ENCODE results near the gene DHX34. TPM values are rescaled to one million over a fixed set of nuclear protein-coding genes. Genes with fewer than 3 reads are reported as not detected.

Gene DHX34
- total and polyA plus RNA-seq, 7 donors = 7.5 to 30.6 (median 10.0) TPM

- peaks cover 8% of the 10 kb centered on the region for H3K4me1 ChIP-seq
These were observed 27.6 kb downstream of the DHX34 start for GRCh38 chr19:47376589-47377144.

DNA sequence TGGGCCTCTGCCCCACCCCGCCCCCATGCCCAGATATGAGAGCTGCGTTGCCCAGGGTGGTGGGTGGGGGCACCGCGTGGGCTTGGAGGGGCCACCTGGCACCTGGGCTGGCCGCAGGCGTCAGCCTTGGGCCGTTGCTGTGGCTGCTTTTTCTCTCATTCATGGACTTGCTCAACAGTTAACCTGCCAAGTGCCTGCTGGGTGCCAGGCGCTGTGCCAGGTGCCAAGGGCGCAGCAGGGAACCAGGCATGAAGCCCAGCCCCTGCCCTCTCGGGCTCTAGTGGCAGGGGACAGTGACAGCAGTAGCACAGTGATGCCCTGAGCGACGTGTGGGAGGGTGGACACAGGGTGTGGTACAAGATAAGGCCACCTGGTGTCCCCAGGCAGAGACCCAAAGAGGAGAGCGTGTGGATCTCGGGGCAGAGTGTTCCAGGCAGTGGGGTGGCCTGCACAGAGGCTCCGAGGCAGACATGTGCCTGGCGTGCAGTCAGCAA lies 28.1 kb downstream of the DHX34 start:
- Histone ChIP-seq H3K27me3 (ENCODE audit: insufficient read depth in 3 of 3, low read length in 2 of 3) (no peaks in the 10 kb centered on the region), H3K4me3 (no peak overlapping the region), H3K27ac (no peak overlapping the region), H3K9me3 (no peaks in the 10 kb centered on the region), H3K4me1 (peaks cover 8% of the 10 kb centered on the region), H3K36me3 (ENCODE audit: insufficient read depth in 1 of 2, low read depth in 1 of 2) (peaks cover 17 to 85% of the 10 kb centered on the region in 2 donors)
- DNase-seq = peak in 1 of 2 donors; percentile 38
- ATAC-seq = peak; percentile 40 to 58 (median 56)
- intact Hi-C loops (cut with DNase I) = no loop called here
- TF ChIP-seq, protein P1, sequence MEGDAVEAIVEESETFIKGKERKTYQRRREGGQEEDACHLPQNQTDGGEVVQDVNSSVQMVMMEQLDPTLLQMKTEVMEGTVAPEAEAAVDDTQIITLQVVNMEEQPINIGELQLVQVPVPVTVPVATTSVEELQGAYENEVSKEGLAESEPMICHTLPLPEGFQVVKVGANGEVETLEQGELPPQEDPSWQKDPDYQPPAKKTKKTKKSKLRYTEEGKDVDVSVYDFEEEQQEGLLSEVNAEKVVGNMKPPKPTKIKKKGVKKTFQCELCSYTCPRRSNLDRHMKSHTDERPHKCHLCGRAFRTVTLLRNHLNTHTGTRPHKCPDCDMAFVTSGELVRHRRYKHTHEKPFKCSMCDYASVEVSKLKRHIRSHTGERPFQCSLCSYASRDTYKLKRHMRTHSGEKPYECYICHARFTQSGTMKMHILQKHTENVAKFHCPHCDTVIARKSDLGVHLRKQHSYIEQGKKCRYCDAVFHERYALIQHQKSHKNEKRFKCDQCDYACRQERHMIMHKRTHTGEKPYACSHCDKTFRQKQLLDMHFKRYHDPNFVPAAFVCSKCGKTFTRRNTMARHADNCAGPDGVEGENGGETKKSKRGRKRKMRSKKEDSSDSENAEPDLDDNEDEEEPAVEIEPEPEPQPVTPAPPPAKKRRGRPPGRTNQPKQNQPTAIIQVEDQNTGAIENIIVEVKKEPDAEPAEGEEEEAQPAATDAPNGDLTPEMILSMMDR (IDR thresholded peaks at IDR 0.05) = no peak
- WGBS, 3 donors = 37 to 57% (median 38%) methylated on average over 16 of the region's 16 CpGs

More at GRCh38 chr19:47376589-47377144, 27.6 kb downstream of the DHX34 start:
- ATAC-seq (no peak), DNase-seq (no peak)
- H3K9me3 ChIP-seq = no peaks in the 10 kb centered on the region
- peaks cover 11 to 82% of the 10 kb centered on the region in 2 donors for H3K36me3 ChIP-seq (ENCODE audit: insufficient read depth in 1 of 2, low read depth in 1 of 2)
- intact Hi-C loops (cut with DNase I) = no loop called here
- no peak overlapping the region for H3K4me3 ChIP-seq
- H3K27me3 ChIP-seq (ENCODE audit: insufficient read depth in 3 of 3, low read length in 2 of 3) = no peaks in the 10 kb centered on the region
- H3K27ac ChIP-seq = no peak overlapping the region
- WGBS, 3 donors = 84 to 90% (median 87%) methylated on average over 16 of the region's 16 CpGs
- TF ChIP-seq, protein P1 (IDR thresholded peaks at IDR 0.05) = no peak

DNA sequence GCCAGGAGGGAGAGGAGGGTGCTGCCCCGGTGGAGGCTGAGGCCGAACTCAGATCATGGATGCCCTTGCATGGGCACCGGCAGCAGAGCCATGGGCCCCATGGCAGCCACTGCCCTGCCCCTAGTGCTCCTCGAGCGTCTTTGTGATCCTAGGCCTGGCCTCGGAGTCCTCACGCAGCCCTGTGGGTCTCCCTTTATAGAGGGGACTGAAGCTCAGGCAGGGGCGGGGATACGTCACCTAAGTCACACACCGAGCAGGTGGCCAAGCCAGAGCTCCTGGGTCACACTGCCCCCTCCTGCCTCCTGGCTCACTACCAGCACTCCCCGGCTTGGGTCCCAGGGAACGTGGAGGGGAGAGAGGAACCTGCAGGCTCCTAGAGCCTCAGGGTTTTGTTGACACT lies 28.7 kb downstream of the DHX34 start:
- ATAC-seq (no peak), DNase-seq (no peak)
- Histone ChIP-seq H3K4me1 (peaks cover 8% of the 10 kb centered on the region), H3K9me3 (no peaks in the 10 kb centered on the region), H3K4me3 (no peak overlapping the region), H3K27me3 (ENCODE audit: insufficient read depth in 3 of 3, low read length in 2 of 3) (no peaks in the 10 kb centered on the region), H3K36me3 (ENCODE audit: insufficient read depth in 1 of 2, low read depth in 1 of 2) (peaks cover 17 to 80% of the 10 kb centered on the region in 2 donors), H3K27ac (no peak overlapping the region)
- WGBS, 3 donors = 66 to 76% (median 71%) methylated on average over 11 to 12 of the region's 12 CpGs
- intact Hi-C loops (cut with DNase I) = no loop called here
- TF ChIP-seq, protein P1 (IDR thresholded peaks at IDR 0.05) = no peak

GRCh38 chr19:47378246-47378645 lies 29.1 kb downstream of the DHX34 start:
- no peak overlapping the region for H3K4me3 ChIP-seq
- H3K36me3 ChIP-seq (ENCODE audit: insufficient read depth in 1 of 2, low read depth in 1 of 2) = peaks cover 17 to 75% of the 10 kb centered on the region in 2 donors
- 91 to 94% (median 92%) methylated on average over 11 of the region's 11 CpGs for WGBS, 3 donors
- ATAC-seq (no peak), DNase-seq (no peak)
- H3K4me1 ChIP-seq = peaks cover 8% of the 10 kb centered on the region
- TF ChIP-seq, protein P1 (IDR thresholded peaks at IDR 0.05) = no peak
- H3K27me3 ChIP-seq (ENCODE audit: insufficient read depth in 3 of 3, low read length in 2 of 3) = no peaks in the 10 kb centered on the region
- H3K27ac ChIP-seq = no peak overlapping the region
- no peaks in the 10 kb centered on the region for H3K9me3 ChIP-seq
- intact Hi-C loops (cut with DNase I) = no loop called here
